Activated gamma-delta T cell treated with Interleukin-2 at 50 U/mL for 16 hours (primary cell): ENCODE data around the gene KIF1B.

Experiments used
- DNase-seq: peaks from one replicate; pipeline ENCODE4 v3.0.0-alpha.2; 2020

The KIF1B gene

GRCh38 chr1:10287023-10287645 is 76.8 kb downstream of the KIF1B start:
- no peak for DNase-seq

- DNase-seq, result no peak
Observed at GRCh38 chr1:10288029-10288615, 77.8 kb downstream of the KIF1B start.

- DNase-seq, result no peak
Observed at GRCh38 chr1:10291705-10292104, 81.3 kb downstream of the KIF1B start.

GRCh38 chr1:10292188-10292587 is 81.8 kb downstream of the KIF1B start:
- no peak for DNase-seq

- no peak for DNase-seq
Observed at GRCh38 chr1:10295481-10296085, 85.2 kb downstream of the KIF1B start.

- DNase-seq, result no peak
Observed at GRCh38 chr1:10299151-10299550, 88.8 kb downstream of the KIF1B start.

- DNase-seq, result no peak
Observed at GRCh38 chr1:10302416-10302815, 92.0 kb downstream of the KIF1B start.

- DNase-seq, result no peak
Observed at GRCh38 chr1:10304295-10304694, 93.9 kb downstream of the KIF1B start.

- DNase-seq, result no peak
Observed at GRCh38 chr1:10306435-10306834, 96.1 kb downstream of the KIF1B start.

GRCh38 chr1:10308001-10308400 is 97.6 kb downstream of the KIF1B start:
- peak; percentile 34 for DNase-seq

GRCh38 chr1:10309243-10310011 is 99.1 kb downstream of the KIF1B start:
- no peak for DNase-seq

GRCh38 chr1:10316752-10317151 is 106.4 kb downstream of the KIF1B start:
- no peak for DNase-seq

- no peak for DNase-seq
Observed at GRCh38 chr1:10319750-10320149, 109.4 kb downstream of the KIF1B start.

GRCh38 chr1:10320336-10320735 is 110.0 kb downstream of the KIF1B start:
- DNase-seq, result no peak

GRCh38 chr1:10322821-10323220 is 112.5 kb downstream of the KIF1B start:
- no peak for DNase-seq

- DNase-seq, result no peak
Observed at GRCh38 chr1:10324627-10325026, 114.3 kb downstream of the KIF1B start.

GRCh38 chr1:10325521-10325920 is 115.2 kb downstream of the KIF1B start:
- DNase-seq, result no peak

GRCh38 chr1:10326251-10326650 is 115.9 kb downstream of the KIF1B start:
- DNase-seq, result no peak

- DNase-seq, result no peak
Observed at GRCh38 chr1:10328180-10328963, 118.0 kb downstream of the KIF1B start.

GRCh38 chr1:10337436-10337835 is 127.1 kb downstream of the KIF1B start:
- DNase-seq, result no peak

GRCh38 chr1:10338047-10338446 is 127.7 kb downstream of the KIF1B start:
- DNase-seq, result peak; percentile 29

GRCh38 chr1:10338611-10339010 is 128.2 kb downstream of the KIF1B start:
- no peak for DNase-seq

GRCh38 chr1:10339036-10339567 is 128.7 kb downstream of the KIF1B start:
- no peak for DNase-seq
